ENCODE results near the gene UBE2J2. TPM values are rescaled to one million over a fixed set of nuclear protein-coding genes. Genes with fewer than 3 reads are reported as not detected.

UBE2J2 gene
- total RNA-seq, 4 donors from 2014 or later = 33.0 to 58.4 (median 36.2) TPM

DNA sequence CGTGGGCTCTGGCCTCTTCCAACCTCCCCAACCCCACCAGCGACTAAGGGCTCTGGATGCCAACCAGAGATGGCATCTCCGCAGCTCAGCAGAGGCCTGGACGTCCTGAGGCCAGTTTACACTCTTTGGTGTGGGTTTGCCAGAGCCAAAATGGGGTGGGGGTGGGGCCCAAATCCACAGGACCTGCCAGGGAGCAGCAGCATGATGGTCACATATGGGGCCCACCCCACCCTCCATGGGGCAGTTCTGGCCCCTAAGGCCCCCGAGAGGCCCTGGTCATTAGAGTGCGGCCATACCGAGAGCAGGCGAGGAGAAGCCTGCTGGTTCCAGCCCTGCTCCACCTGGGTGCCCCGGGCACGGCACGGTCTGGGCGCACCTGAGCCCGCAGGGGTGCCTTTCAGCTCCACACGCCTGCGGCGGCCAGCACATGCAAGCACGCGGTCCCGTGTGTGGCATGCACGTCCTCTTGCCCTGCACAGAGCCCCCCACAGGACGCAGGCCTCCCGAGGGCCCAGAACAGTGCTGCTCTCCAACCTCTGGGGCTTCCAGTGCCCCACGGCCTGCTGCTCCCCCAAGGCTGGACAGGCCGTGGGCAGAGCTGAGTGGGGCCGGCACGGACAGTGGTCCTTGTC lies 31.9 kb downstream of the UBE2J2 start:
- no peak for TF ChIP-seq POLR2A (IDR thresholded peaks at IDR 0.05)
- TF ChIP-seq, protein P1, sequence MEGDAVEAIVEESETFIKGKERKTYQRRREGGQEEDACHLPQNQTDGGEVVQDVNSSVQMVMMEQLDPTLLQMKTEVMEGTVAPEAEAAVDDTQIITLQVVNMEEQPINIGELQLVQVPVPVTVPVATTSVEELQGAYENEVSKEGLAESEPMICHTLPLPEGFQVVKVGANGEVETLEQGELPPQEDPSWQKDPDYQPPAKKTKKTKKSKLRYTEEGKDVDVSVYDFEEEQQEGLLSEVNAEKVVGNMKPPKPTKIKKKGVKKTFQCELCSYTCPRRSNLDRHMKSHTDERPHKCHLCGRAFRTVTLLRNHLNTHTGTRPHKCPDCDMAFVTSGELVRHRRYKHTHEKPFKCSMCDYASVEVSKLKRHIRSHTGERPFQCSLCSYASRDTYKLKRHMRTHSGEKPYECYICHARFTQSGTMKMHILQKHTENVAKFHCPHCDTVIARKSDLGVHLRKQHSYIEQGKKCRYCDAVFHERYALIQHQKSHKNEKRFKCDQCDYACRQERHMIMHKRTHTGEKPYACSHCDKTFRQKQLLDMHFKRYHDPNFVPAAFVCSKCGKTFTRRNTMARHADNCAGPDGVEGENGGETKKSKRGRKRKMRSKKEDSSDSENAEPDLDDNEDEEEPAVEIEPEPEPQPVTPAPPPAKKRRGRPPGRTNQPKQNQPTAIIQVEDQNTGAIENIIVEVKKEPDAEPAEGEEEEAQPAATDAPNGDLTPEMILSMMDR (IDR thresholded peaks at IDR 0.05) = no peak
- Histone ChIP-seq H3K4me1 (peaks cover 8 to 20% of the 10 kb centered on the region in 2 donors), H3K27me3 (no peaks in the 10 kb centered on the region), H3K36me3 (no peaks in the 10 kb centered on the region), H3K4me3 (replicated peaks in 1 of 3) (no peak overlapping the region), H3K9me3 (no peaks in the 10 kb centered on the region), H3K27ac (no peak overlapping the region)
- DNase-seq = no peak
- WGBS, 2 donors = 76 to 87% methylated on average over 6 to 8 of the region's 26 CpGs
- intact Hi-C loops (cut with DNase I) = no loop called here

DNA sequence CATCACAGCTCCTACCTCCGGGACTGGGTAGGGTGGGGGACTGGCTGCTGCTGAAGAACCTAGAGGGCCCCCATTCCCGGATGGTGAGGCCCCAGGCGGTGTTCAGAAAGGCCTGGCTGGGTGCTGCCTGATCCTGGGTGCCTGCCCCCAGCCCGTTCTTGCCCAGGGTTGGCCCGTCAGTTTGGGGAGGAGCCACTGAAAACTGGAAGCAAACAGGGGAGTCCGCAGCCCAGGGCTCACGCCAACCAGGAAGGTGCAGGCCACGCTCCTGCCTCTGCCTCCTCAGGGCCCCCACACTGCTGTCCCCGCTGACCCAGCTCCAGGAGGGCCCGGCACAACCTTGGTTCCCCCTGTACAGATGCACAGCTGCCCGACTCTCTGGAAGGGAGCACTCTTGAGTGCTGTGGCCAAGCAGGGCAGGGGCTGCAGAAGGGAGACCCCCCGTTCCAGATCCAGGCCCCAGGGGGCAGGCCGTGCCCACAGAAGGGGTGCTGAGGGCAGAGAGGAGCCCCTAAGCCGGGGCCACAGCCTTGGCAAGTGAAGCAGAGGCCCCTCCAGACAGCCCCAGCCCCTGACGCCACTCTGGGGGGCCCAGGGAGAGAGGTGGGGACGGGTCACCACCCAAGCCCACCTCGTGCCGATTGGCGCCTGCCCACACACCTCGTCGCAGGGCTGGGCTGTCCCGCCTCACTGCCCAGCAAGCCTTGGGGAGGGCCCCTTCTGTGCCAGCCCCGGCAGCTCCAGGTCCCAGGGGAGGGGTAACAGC lies 32.6 kb downstream of the UBE2J2 start:
- Histone ChIP-seq H3K9me3 (no peaks in the 10 kb centered on the region), H3K27me3 (no peaks in the 10 kb centered on the region), H3K36me3 (no peaks in the 10 kb centered on the region), H3K4me3 (replicated peaks in 1 of 3) (no peak overlapping the region), H3K27ac (no peak overlapping the region), H3K4me1 (peaks cover 8 to 16% of the 10 kb centered on the region in 2 donors)
- WGBS, 2 donors = 56 to 63% methylated on average over 11 to 13 of the region's 23 CpGs
- TF ChIP-seq, protein P1 (IDR thresholded peaks at IDR 0.05) = no peak
- TF ChIP-seq POLR2A (IDR thresholded peaks at IDR 0.05) = no peak
- no peak for DNase-seq
- intact Hi-C loops (cut with DNase I) = no loop called here

DNA sequence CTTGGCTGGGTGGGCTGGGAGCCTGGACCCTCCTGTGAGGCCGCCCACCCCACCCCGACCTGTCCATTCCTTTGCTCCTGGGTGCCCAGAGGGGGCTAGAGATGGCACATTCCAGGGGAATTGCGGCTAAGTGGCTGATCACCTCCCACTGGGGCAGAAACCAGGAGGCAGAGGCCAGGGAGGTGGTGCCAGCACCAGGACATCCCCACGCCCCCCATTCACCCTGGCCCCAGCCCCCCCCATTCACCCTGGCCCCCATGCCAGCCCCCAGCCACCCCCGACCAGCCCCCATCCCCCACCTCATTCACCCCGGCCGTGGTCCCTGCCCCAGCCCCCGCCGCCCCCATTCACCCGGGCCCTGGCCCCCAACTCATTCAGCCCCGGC lies 33.3 kb downstream of the UBE2J2 start:
- H3K4me1 ChIP-seq = peaks cover 8 to 16% of the 10 kb centered on the region in 2 donors
- H3K36me3 ChIP-seq = no peaks in the 10 kb centered on the region
- H3K27me3 ChIP-seq = no peaks in the 10 kb centered on the region
- no peak for TF ChIP-seq POLR2A (IDR thresholded peaks at IDR 0.05)
- TF ChIP-seq, protein P1 (IDR thresholded peaks at IDR 0.05) = no peak
- no peak overlapping the region for H3K4me3 ChIP-seq (replicated peaks in 1 of 3)
- 60 to 100% methylated on average over 1 to 2 of the region's 11 CpGs for WGBS, 2 donors
- H3K9me3 ChIP-seq = no peaks in the 10 kb centered on the region
- intact Hi-C loops (cut with DNase I) = no loop called here
- no peak for DNase-seq
- no peak overlapping the region for H3K27ac ChIP-seq

DNA sequence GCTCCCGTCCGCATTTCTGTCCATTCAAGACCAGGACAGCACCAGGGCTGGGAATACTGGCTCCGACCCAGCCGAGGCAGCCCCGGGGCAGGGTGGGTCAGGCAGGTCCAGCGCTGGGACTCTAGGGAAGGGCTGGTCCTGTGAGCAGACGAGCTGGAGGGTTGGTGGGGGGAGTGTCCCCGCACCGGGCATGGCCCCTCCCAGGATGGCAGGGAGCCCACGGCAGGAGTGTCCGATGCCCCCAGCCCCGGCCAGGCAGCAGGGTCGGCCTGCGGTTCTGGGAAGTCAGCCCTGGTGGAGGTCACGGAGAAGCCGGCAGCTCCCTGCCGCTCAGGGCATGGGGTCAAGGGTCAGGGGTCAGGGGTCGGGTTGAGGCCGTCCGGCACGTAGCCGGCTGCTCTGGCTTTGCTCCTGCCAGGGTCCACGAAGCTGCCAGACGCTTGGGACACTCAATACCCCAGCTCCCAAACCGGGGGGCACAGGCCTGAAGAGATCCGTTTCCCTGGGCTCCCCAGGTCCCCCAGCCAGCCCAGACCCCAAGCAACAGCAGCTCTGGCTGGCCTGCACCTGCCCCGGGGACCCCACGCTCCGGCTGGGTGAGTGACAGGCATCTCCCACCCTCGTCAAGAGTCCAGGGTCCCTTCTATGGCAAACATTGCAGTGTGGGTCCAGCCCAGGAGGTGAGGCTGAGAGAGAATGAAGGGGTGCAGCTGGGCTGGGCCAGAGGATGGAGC lies 33.9 kb downstream of the UBE2J2 start:
- Histone ChIP-seq H3K4me3 (replicated peaks in 1 of 3) (no peak overlapping the region), H3K27me3 (no peaks in the 10 kb centered on the region), H3K36me3 (no peaks in the 10 kb centered on the region), H3K27ac (no peak overlapping the region), H3K4me1 (peaks cover 8 to 16% of the 10 kb centered on the region in 2 donors), H3K9me3 (no peaks in the 10 kb centered on the region)
- no peak for DNase-seq
- intact Hi-C loops (cut with DNase I) = no loop called here
- WGBS, 2 donors = 52% methylated on average over 5 of the region's 30 CpGs; no CpG with 5 or more reads in 1 of the 2 donors
- TF ChIP-seq, protein P1 (IDR thresholded peaks at IDR 0.05) = no peak
- no peak for TF ChIP-seq POLR2A (IDR thresholded peaks at IDR 0.05)
